Measurements from ENCODE around the gene FAM3C. TPM values are rescaled to one million over a fixed set of nuclear protein-coding genes. Genes with fewer than 3 reads are reported as not detected.

Gene FAM3C
- total and polyA plus RNA-seq, 2 experiments from 2014 or later: 33.9 to 60.3 TPM

GRCh38 chr7:121397361-121397760 lies 1.3 kb upstream of the FAM3C start (continued):
- TF ChIP-seq, protein P1, sequence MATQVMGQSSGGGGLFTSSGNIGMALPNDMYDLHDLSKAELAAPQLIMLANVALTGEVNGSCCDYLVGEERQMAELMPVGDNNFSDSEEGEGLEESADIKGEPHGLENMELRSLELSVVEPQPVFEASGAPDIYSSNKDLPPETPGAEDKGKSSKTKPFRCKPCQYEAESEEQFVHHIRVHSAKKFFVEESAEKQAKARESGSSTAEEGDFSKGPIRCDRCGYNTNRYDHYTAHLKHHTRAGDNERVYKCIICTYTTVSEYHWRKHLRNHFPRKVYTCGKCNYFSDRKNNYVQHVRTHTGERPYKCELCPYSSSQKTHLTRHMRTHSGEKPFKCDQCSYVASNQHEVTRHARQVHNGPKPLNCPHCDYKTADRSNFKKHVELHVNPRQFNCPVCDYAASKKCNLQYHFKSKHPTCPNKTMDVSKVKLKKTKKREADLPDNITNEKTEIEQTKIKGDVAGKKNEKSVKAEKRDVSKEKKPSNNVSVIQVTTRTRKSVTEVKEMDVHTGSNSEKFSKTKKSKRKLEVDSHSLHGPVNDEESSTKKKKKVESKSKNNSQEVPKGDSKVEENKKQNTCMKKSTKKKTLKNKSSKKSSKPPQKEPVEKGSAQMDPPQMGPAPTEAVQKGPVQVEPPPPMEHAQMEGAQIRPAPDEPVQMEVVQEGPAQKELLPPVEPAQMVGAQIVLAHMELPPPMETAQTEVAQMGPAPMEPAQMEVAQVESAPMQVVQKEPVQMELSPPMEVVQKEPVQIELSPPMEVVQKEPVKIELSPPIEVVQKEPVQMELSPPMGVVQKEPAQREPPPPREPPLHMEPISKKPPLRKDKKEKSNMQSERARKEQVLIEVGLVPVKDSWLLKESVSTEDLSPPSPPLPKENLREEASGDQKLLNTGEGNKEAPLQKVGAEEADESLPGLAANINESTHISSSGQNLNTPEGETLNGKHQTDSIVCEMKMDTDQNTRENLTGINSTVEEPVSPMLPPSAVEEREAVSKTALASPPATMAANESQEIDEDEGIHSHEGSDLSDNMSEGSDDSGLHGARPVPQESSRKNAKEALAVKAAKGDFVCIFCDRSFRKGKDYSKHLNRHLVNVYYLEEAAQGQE (IDR thresholded peaks at IDR 0.05; ENCODE audit: unreplicated experiment): no peak
- TF ChIP-seq ETS1 (IDR thresholded peaks at IDR 0.05) (no peak), EZH2phosphoT487 (IDR thresholded peaks at IDR 0.05; ENCODE audit: unreplicated experiment) (no peak), JUNB (IDR thresholded peaks at IDR 0.05; ENCODE audit: unreplicated experiment) (no peak), CREB1 (CRISPR knock-in tag; IDR thresholded peaks at IDR 0.05; ENCODE audit: low read depth) (no peak)

- Histone ChIP-seq H2AFZ (peak overlapping the region; percentile 23), H4K20me1 (replicated peaks; ENCODE audit: insufficient read depth) (0 out of 2 replicates have a peak, but pooled peaks cover 3% of the 10 kb centered on the region)
- ATAC-seq: peak; percentile 76
- TF ChIP-seq EZH2phosphoT487 (IDR thresholded peaks at IDR 0.05; ENCODE audit: unreplicated experiment) (no peak), ZNF462 (CRISPR knock-in tag; IDR thresholded peaks at IDR 0.05) (no peak), EZH2 (IDR thresholded peaks at IDR 0.05; ENCODE audit: low read depth, unreplicated experiment) (no peak), NANOG (IDR thresholded peaks at IDR 0.05; ENCODE audit: borderline replicate concordance) (no peak), POLR2AphosphoS5 (IDR thresholded peaks at IDR 0.05; ENCODE audit: low read depth) (no peak), STAT1 (IDR thresholded peaks at IDR 0.05; ENCODE audit: unreplicated experiment) (no peak), JUNB (IDR thresholded peaks at IDR 0.05; ENCODE audit: unreplicated experiment) (no peak), ETS1 (IDR thresholded peaks at IDR 0.05) (no peak), ZNF331 (CRISPR knock-in tag; IDR thresholded peaks at IDR 0.05; ENCODE audit: low read depth) (no peak)
These were observed 581 bp downstream of the FAM3C start for GRCh38 chr7:121395494-121395960.

More at GRCh38 chr7:121395494-121395960, 581 bp downstream of the FAM3C start:
- Mint-ChIP-seq H3K27me3 (ENCODE audit: insufficient read depth, low read depth, poor library complexity) (peaks cover 2% of the 10 kb centered on the region), H3K27ac (peak overlapping the region; percentile 38; the same call in 1 of the 2 replicates), H3K4me3 (peak overlapping the region; percentile 89), H3K9me3 (no peaks in the 10 kb centered on the region), H3K4me1 (peaks cover 20% of the 10 kb centered on the region; the same call in 2 of the 3 replicates), H3K36me3 (ENCODE audit: low read depth) (peaks cover 20% of the 10 kb centered on the region)
- Histone ChIP-seq H3K9me2 (ENCODE audit: insufficient read depth) (no peaks in the 10 kb centered on the region), H3F3A (replicated peaks; ENCODE audit: low read depth) (no peaks in the 10 kb centered on the region), H3K36me3 (ENCODE audit: insufficient read depth) (0 out of 2 replicates have a peak, but pooled peaks cover 3% of the 10 kb centered on the region), H3K27me3 (ENCODE audit: insufficient read depth) (no peaks in the 10 kb centered on the region), H3K4me3 (peak overlapping the region; percentile 84), H3K4me2 (peak overlapping the region; percentile 87), H3K4me1 (ENCODE audit: insufficient read depth) (peaks cover 12% of the 10 kb centered on the region), H3K27ac (ENCODE audit: low read depth) (no peak overlapping the region), H3K79me2 (replicated peaks; ENCODE audit: insufficient read depth) (peaks cover 49% of the 10 kb centered on the region)
- peak; percentile 80 for DNase-seq (ENCODE audit: low spot score)

Measured in GM23338 (cell line).